EH (cell line): ENCODE data around the gene TANGO2.
"Not testable (repeated sequence)": the region's sequence is repeated elsewhere in the genome, so short reads cannot be mapped to it uniquely, and the experiment has no call there.

Experiments
- DNase-seq: peaks from one replicate; pipeline ENCODE4 v3.0.0-alpha.2; 2015; ENCODE audit warnings: low read depth

Gene TANGO2

DNA sequence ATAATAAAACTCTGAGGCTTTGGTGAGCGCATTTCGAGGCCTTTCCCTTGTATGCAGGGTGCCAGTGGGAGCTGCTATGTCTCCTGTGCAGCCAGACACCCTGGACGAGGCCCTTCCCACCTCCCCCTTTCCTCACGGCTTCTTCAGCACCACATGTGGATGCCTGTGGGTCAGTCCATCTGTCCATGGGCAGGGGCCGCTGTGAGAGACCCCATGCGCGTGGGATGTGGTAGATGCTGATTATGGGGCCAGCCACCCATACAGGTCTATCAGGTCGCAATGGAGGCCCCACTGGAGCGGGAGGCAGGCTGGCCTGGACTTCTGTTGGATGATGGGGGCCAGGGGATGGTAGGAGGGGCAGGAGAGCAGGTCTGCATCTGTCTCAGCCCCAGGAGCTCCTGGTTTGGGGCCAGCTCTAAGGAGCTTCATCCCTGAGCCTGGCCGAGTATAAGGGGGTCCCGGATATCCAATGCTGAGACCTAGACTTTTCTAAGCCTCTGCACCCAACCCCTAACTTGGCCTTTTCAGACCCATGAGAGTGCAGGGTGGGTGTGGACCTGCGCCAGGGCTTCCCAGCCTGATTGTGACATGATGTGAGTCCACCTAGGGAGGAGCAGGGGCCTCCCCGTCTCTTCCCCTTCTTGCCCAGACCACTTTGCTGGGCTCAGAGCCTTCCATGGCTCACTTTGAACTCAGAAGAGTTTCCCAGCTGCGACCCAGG is 45.1 kb downstream of the TANGO2 start:
- no peak for DNase-seq

- no peak for DNase-seq
Measured at GRCh38 chr22:20066617-20067383, 45.9 kb downstream of the TANGO2 start.

- DNase-seq, result not testable (repeated sequence)
Measured at GRCh38 chr22:20067384-20067682, 46.4 kb downstream of the TANGO2 start.

- no peak for DNase-seq
Measured at GRCh38 chr22:20068640-20069039, 47.7 kb downstream of the TANGO2 start.

DNA sequence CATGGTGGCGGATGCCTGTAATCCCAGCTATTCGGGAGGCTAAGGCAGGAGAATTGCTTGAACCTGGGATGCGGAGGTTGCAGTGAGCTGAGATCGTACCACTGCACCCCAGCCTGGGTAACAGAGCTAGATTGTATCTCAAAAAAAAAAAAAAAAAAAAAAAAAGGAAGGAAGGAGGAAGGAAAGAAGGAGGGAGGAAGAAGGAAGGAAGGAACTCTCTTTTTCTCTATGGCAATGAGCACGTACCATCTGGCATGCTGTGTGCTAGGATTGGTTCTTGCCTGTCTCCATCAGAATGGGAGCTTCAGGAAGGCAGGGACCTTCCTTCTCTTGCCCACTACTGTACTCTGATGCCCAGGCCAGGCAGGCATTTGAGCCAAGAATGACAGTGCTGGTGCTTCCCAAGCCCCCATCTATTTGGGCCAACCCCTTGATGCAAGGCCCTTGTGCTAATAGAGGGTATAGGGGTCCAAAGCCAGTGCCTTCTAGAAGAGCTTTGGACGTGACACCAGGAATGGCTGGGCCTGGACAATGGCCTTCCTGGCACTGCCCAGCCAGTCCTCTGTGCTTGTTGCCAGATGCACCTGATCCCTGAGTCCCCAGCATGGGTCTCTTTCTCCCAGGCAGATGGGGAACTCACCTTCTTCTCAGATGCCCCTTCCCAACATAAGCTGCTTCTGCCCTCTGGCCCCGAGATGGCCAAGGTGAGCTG is 48.6 kb downstream of the TANGO2 start:
- no peak for DNase-seq

DNA sequence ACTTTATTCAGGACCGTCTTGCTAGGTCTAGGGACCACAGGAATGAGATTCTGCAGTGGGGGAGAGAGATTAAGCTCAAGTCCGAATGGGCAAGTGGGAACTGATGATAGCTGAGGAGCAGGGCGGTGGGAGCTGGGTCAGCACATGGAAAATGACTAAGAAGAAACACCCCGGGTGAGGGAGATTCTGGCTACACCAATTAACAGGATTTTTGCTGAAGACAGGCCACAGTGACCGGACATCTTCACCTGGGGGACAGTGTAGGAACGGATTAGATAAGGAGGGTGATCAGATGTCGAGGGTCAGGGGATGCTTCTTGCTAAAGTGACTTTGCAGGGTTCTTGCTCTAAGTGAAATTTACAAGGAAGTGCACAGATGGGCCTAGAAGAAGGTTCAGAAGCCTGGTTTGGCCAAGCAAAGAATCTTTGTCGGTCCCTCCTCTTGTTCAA is 50.6 kb downstream of the TANGO2 start:
- DNase-seq, result no peak

DNA sequence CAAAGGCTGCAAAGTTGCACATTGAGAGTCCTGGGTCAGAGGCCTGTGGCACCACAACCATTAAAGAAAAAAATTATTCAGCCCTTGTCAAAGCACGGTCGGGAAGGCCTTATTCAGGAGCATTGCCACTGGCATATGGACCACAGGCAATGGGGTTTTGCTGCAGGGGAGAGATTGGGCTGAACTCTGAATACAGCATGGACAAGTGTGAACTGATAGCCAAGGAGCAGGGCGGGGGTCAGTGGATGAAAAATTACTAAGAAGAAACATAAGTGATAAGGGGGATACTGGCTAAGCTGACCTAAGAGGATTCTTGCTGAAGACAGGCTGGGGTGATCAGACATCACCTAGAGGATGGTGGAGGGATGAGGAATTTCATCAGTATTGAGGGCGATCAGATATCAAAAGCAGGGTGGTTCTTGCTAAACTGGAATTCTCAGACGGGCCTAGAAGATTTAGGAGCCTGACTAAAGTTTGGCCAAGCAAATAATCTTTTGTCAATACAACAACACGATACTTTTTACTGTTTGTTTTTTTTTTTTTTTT is 55.8 kb downstream of the TANGO2 start:
- DNase-seq, result no peak

DNA sequence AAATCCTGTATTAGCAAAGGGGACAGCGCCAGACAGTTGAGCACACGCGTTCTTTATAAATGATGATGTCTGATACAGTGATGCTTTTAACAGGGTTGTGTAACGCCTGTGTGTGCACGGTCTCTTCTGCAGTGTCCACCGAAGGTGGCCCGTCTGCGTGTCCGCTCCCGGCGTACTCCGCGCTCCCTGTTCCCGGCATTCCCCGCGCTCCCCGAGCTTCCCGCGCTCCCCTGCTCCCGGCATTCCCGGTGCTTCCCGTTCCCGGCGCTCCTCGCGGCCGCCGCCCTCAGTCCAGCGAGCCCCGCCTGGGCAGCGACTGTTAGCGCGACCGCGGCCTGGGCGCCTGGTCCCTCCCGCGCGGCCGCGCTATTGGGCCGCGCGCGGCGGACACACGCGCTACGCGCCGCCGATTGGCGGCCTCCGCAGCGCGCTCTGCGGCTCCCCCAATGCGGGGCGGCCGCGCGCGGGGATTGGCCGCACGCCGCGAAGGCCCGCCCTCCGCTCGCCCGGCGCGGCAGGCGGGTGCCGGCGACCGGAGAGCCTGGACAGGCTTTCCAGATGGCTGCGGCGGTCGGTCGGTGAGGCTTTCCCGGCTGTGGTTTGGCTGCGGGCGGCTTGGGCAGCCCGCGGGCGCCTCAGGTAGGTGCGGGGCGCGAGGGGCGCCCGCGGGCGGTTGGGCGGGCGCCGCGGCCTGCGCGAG is 59.0 kb downstream of the TANGO2 start, which contains the start of gene DGCR8:
Gene DGCR8 (plus strand): TSS at position 497 of the 700 bp plus-strand sequence. CDS start 5,723 bp downstream, outside the sequence.
- DNase-seq, result peak; percentile 95

- DNase-seq, result peak; percentile 60
Measured at GRCh38 chr22:20080445-20080775, 59.5 kb downstream of the TANGO2 start.

DNA sequence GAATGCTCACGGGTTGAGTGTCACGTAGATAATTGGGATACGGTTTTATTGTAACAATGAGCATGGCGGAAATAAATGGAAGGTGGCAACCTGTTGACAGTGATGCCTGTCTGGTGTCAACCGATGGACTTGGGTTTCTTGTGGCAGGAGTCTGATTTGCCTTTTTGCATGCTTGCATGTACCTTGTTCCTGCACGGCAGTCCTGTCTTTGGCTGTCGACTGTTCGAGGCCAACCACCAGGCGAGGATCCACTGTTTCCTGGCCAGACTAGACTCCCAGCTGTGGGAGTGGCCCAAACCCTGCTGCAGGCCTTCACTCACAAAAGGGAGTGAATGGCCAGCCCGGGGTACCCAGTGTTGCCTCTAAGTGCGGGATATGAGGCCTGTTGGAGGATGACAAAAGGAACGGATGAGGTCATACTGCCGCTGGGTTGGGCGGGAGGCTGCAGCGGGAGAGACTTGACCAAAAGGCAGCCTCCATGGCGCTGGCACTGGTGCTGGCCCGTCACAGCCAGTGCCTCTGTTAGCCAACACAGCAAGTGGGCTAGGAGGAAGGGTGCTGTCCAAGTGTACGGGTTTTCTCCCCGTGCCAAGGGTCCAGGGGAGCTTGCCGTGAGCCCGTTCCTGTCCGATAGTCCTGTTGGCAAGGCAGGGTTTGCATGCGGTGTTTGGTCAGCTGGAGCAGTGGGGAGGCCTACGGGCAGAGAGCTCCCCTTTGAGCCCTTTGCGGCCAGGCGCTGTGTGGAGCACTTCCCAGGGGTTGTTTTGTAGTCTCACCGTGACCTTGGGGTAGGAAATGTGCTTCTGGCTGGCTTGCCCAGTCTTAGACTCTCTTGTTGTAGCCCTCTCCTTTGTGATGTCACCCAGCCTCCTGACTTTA is 60.1 kb downstream of the TANGO2 start:
- peak; percentile 74 for DNase-seq

DNA sequence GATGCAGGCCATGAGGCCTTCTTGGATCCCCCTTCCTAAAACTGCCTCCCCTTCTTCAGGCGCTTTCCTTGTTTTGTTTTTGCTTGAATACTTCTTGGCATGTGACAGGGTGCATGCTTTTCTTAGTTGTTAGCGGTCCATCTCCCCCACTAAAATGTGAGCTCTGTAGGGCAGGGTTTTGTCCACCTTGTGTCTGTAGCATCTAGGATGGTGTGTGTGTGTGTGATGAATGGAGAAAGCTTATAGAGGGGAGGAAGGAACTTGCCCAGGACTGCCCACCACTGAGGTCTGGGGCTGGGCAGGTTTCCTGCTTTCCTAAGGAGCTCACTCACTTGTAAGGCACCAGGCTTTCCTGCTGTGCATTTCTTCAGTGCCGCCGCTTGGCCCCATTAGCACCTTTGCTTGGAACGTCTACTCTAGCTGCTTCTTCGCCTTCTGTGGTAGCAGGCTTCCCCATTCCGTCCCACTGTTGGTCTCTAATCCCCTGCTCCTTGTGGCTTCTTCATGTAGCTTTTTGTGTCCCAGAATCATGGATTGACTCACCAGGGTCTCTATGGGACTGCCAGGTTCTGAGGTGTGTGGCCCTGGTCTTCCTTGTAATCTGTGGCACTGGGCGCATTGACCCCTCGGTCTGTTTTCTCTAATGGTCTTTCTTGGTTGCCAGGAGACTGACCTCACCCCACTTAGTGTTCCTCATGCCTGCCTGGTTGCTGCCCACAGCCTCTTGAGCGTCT is 62.4 kb downstream of the TANGO2 start:
- no peak for DNase-seq

DNA sequence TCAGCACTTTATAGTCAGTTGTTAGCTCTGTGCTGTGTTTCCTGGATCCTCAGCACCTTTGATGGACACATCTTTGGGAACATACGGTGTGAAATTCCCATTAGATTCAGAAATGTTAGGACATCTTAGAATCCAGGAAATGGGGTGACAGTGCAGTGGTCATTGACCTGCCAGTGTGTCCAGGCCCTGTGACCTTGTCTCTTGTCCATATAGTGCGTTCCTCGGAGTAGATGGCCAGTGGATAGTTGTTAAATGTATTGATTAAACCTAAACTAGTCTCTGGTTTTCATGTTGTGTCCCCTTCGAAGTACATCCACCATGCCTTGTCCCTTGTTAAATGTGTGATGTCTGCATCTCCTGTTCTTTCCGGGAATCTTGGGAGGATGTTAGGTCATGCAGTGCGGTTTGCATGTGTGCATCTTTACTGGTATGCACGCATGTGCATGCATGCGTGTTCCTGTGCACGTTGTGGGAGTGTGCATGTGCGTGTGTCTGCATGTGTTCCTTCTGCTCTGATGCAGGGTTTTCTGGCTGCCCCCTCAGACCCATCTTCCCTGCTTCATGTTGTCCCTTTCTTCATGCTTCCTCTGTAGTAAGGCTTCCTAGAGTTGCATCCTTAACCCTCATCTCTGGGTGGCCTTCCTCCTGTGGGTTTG is 63.1 kb downstream of the TANGO2 start:
- DNase-seq, result no peak

DNA sequence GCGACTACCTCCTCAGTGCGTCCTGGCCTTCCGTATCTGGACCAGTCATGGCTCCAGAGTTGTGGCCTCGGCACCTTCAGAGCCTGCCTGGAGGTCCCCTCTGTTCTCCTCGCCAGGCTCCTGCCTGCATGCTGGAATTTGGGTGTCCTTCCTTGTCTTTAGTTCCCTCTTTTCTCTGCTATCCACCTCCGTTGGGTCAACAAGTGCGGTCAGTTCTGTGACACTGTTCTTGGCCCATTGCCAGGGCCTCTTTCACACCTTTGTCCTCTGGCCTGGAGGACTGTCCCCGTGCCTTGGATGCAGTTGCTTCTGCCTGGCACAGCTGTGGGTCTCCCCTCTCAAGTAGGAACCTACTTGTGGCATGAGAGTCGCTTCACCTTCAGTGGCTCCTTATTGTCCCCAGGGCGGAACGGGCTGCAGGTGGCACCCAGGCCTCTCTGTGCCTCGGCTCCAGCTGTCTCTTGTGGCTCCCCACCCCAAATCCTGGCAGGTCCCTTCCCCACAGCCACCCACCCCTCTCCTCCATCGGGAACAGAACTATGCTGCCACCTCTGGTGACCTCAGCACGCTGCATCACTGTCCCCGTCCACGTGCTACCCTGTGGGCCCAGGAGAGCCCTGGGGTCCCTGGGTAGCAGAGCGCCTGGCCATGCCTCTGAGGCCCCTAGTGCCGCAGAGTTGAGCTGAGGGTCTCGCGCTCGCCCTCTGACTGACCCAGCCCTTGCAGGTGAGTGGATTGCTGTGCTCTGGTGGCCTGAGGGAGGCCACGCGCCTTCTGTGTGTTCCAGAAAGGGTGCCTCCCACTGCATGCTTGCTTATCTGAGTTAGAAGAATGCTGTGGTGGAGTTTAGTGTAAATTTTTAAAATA is 63.9 kb downstream of the TANGO2 start:
- DNase-seq, result peak; percentile 17

- no peak for DNase-seq
Measured at GRCh38 chr22:20085651-20086050, 64.7 kb downstream of the TANGO2 start.

DNA sequence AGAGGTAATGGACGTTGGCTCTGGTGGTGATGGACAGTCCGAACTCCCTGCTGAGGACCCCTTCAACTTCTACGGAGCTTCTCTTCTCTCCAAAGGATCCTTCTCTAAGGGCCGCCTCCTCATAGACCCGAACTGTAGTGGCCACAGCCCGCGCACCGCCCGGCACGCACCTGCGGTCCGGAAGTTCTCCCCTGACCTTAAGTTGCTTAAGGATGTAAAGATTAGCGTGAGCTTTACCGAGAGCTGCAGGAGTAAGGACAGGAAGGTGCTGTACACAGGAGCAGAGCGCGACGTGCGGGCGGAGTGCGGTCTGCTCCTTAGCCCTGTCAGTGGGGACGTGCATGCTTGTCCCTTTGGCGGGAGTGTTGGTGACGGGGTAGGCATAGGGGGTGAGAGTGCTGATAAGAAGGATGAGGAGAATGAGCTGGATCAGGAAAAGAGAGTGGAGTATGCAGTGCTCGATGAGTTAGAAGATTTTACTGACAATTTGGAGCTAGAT is 65.2 kb downstream of the TANGO2 start:
- DNase-seq, result no peak

GRCh38 chr22:20086763-20087162 is 65.9 kb downstream of the TANGO2 start:
- no peak for DNase-seq

- DNase-seq, result no peak
Measured at GRCh38 chr22:20087319-20088262, 66.7 kb downstream of the TANGO2 start.

GRCh38 chr22:20088263-20088648 is 67.3 kb downstream of the TANGO2 start:
- DNase-seq, result no peak
